Thyroid gland (tissue), 4 donors: ENCODE results near the gene TMEM170B. TPM values are rescaled to one million over a fixed set of nuclear protein-coding genes. Genes with fewer than 3 reads are reported as not detected.

Experiments
- DNase-seq, 2 donors: peaks; one replicate each; pipeline ENCODE4 v3.0.0-alpha.2; 2019
- H3K27ac ChIP-seq, 3 donors: fragments of 200-600 bp; sonication (generic); 1 replicate in 2 of 3; 2 replicates in 1 of 3; pipeline ENCODE4 v1.5.1; 2016 to 2019; ENCODE audit warnings: mild to moderate bottlenecking in 1 of 3, moderate library complexity in 1 of 3
- H3K27me3 ChIP-seq: fragments of 200-600 bp; sonication (generic); one replicate; pipeline ENCODE4 v1.5.1; 2019
- H3K36me3 ChIP-seq, 2 donors: fragments of 200-600 bp; sonication (generic); one replicate each; pipeline ENCODE4 v1.5.1; 2016 to 2019
- H3K4me1 ChIP-seq, 2 donors: fragments of 200-600 bp; sonication (generic); one replicate each; pipeline ENCODE4 v1.5.1; 2017 to 2019
- H3K4me3 ChIP-seq, 3 donors: fragments of 200-600 bp; sonication (generic); replicated peaks in 1 of 3; 1 replicate in 2 of 3; 2 replicates in 1 of 3; pipeline ENCODE4 v1.5.1; 2016; ENCODE audit warnings: mild to moderate bottlenecking in 1 of 3
- H3K9me3 ChIP-seq: fragments of 200-600 bp; sonication (generic); one replicate; pipeline ENCODE4 v1.5.1; 2017
- CTCF ChIP-seq, 6 experiments: fragments of 200-600 bp in 3 of 6; fragments of 450-650 bp in 3 of 6; sonication (generic) in 3 of 6; IDR thresholded peaks; one replicate each; pipeline ENCODE4 v1.5.1; 2016 to 2019; ENCODE audit warnings: antibody characterized with exemption in 6 of 6, mild to moderate bottlenecking in 2 of 6, inconsistent platforms in 1 of 6, moderate library complexity in 1 of 6
- POLR2A ChIP-seq, 2 donors: fragments of 450-650 bp; IDR thresholded peaks; one replicate each; pipeline ENCODE4 v1.6.1; 2017; ENCODE audit warnings: antibody characterized with exemption in 2 of 2, mild to moderate bottlenecking in 2 of 2, moderate library complexity in 1 of 2
- WGBS, 2 donors: methylation state at CpG; one replicate each; pipeline ENCODE4 v1.1.5; 2017; 5-methylcytosine and 5-hydroxymethylcytosine counted together
- intact Hi-C: fragments of 100-400 bp; cut with DNase I; formaldehyde crosslinking; loops from one replicate; pipeline ENCODE4 v1.15.1; 2023
- total RNA-seq, 4 donors: library from RNA; depleted of rRNA; stranded (reverse); fragments of >200 nt; gene quantifications; one replicate each; pipeline ENCODE4 v1.2.3, GENCODE V29; 2016

TMEM170B gene
- total RNA-seq, 4 donors from 2014 or later = 6.6 to 12.7 (median 7.7) TPM

- Histone ChIP-seq H3K9me3 (no peaks in the 10 kb centered on the region), H3K36me3 (no peaks in the 10 kb centered on the region), H3K4me3 (no peak overlapping the region), H3K27me3 (no peaks in the 10 kb centered on the region), H3K4me1 (peaks cover 19 to 21% of the 10 kb centered on the region in 2 donors), H3K27ac (no peak overlapping the region)
- WGBS, 2 donors = 95 to 98% methylated on average over 8 of the region's 8 CpGs
- no peak for DNase-seq
- intact Hi-C loops = no loop called here
- TF ChIP-seq CTCF (IDR thresholded peaks at IDR 0.05) = no peak
- no peak for TF ChIP-seq POLR2A (IDR thresholded peaks at IDR 0.05)
Measured at GRCh38 chr6:11626356-11626755, 88.8 kb downstream of the TMEM170B start.

GRCh38 chr6:11628562-11628961 is 91.0 kb downstream of the TMEM170B start:
- DNase-seq = no peak
- Histone ChIP-seq H3K4me1 (peaks cover 6 to 17% of the 10 kb centered on the region in 2 donors), H3K9me3 (no peaks in the 10 kb centered on the region), H3K4me3 (no peak overlapping the region), H3K27ac (no peak overlapping the region), H3K27me3 (no peaks in the 10 kb centered on the region), H3K36me3 (no peaks in the 10 kb centered on the region)
- TF ChIP-seq POLR2A (IDR thresholded peaks at IDR 0.05) = no peak
- TF ChIP-seq CTCF (IDR thresholded peaks at IDR 0.05) = no peak
- intact Hi-C loops = no loop called here

DNA sequence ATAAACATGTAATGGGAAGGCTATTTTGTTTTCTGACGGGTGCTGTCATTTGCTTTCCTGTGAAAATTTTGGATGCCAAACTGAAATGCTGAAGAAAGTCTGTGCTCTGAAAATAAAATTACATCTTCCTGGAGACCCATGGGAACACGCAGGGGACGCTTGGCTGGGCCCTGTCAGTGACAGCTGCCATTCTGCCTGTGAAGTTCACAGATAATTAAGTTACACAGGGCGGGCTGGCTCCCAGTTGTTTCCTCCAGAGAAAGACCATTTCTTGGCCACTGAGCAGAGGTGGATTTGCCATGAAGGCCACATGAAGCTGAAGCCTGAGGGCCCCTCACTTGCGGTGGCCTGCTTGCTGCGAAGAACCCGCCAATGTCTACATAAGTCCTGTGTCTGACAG is 93.5 kb downstream of the TMEM170B start:
- Histone ChIP-seq H3K27ac (no peak overlapping the region), H3K9me3 (no peaks in the 10 kb centered on the region), H3K4me3 (no peak overlapping the region), H3K27me3 (no peaks in the 10 kb centered on the region), H3K36me3 (no peaks in the 10 kb centered on the region), H3K4me1 (peaks cover 5 to 15% of the 10 kb centered on the region in 2 donors)
- no peak for DNase-seq
- WGBS, 2 donors = 85 to 93% methylated on average over 7 of the region's 7 CpGs
- TF ChIP-seq POLR2A (IDR thresholded peaks at IDR 0.05) = no peak
- no peak for TF ChIP-seq CTCF (IDR thresholded peaks at IDR 0.05)
- intact Hi-C loops = no loop called here

- intact Hi-C loops = no loop called here
- no peak for DNase-seq
- Histone ChIP-seq H3K4me1 (peaks cover 5 to 15% of the 10 kb centered on the region in 2 donors), H3K4me3 (no peak overlapping the region), H3K36me3 (no peaks in the 10 kb centered on the region), H3K9me3 (no peaks in the 10 kb centered on the region), H3K27me3 (no peaks in the 10 kb centered on the region), H3K27ac (no peak overlapping the region)
- 83 to 91% methylated on average over 5 of the region's 5 CpGs for WGBS, 2 donors
- TF ChIP-seq POLR2A (IDR thresholded peaks at IDR 0.05) = no peak
- no peak for TF ChIP-seq CTCF (IDR thresholded peaks at IDR 0.05)
Measured at GRCh38 chr6:11631539-11631938, 94.0 kb downstream of the TMEM170B start.

DNA sequence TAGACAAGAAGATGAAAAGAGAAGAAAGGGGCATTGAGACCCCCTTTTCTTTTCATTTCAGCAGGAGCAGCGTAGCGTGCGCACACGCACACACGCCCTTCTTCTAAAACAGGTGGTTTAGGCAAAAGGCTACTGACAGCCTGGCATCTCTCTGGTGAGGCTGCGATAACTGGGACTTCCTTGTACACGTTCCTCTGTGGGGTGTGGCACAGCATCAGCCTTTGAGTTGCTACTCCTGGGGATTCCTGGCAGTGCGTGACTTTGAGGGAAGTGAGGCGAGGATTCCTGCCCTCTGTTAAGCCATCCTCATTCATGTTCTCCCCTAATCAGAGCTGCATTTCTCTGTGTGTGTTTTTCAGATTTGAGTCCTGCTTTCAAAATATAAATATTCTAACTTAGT is 94.7 kb downstream of the TMEM170B start:
- intact Hi-C loops = no loop called here
- H3K4me1 ChIP-seq = peaks cover 5 to 15% of the 10 kb centered on the region in 2 donors
- H3K27me3 ChIP-seq = no peaks in the 10 kb centered on the region
- no peaks in the 10 kb centered on the region for H3K36me3 ChIP-seq
- 67 to 69% methylated on average over 9 of the region's 9 CpGs for whole genome bisulfite sequencing, 2 donors
- H3K4me3 ChIP-seq = no peak overlapping the region
- no peak for TF ChIP-seq CTCF (IDR thresholded peaks at IDR 0.05)
- no peak for TF ChIP-seq POLR2A (IDR thresholded peaks at IDR 0.05)
- peak; percentile 14 to 61 for DNase-seq
- no peaks in the 10 kb centered on the region for H3K9me3 ChIP-seq
- H3K27ac ChIP-seq = peak overlapping the region in 2 of 3 donors; percentile 1 to 28
